CD4-positive, alpha-beta T cell treated with Interleukin-17A for 1 hour (primary cell): Measurements from ENCODE around the gene POU2AF1.

Experiments used
- DNase-seq: peaks from one replicate; pipeline ENCODE4 v3.0.0-alpha.2; 2020

POU2AF1 gene

GRCh38 chr11:111384494-111384893, 5.4 kb upstream of the POU2AF1 start:
- DNase-seq = no peak

- DNase-seq = no peak
Measured at GRCh38 chr11:111382451-111382850, 3.4 kb upstream of the POU2AF1 start.

- DNase-seq = no peak
Measured at GRCh38 chr11:111379602-111380136, 594 bp upstream of the POU2AF1 start.

GRCh38 chr11:111378185-111378860, 752 bp downstream of the POU2AF1 start:
- DNase-seq = no peak

GRCh38 chr11:111376181-111376871, 2.7 kb downstream of the POU2AF1 start:
- no peak for DNase-seq

GRCh38 chr11:111373590-111373989, 5.5 kb downstream of the POU2AF1 start:
- DNase-seq = no peak

GRCh38 chr11:111372538-111372937, 6.5 kb downstream of the POU2AF1 start:
- no peak for DNase-seq

GRCh38 chr11:111370902-111371578, 8.0 kb downstream of the POU2AF1 start:
- DNase-seq = no peak

- no peak for DNase-seq
Measured at GRCh38 chr11:111370270-111370901, 8.7 kb downstream of the POU2AF1 start.

- no peak for DNase-seq
Measured at GRCh38 chr11:111368285-111368560, 10.9 kb downstream of the POU2AF1 start.

GRCh38 chr11:111367411-111368284, 11.4 kb downstream of the POU2AF1 start:
- no peak for DNase-seq

GRCh38 chr11:111366560-111367410, 12.3 kb downstream of the POU2AF1 start:
- DNase-seq = no peak

GRCh38 chr11:111365722-111366559, 13.1 kb downstream of the POU2AF1 start:
- no peak for DNase-seq

- no peak for DNase-seq
Measured at GRCh38 chr11:111364503-111364902, 14.6 kb downstream of the POU2AF1 start.

- DNase-seq = no peak
Measured at GRCh38 chr11:111363985-111364384, 15.1 kb downstream of the POU2AF1 start.

- DNase-seq = no peak
Measured at GRCh38 chr11:111362887-111363411, 16.1 kb downstream of the POU2AF1 start.

GRCh38 chr11:111361874-111362273, 17.2 kb downstream of the POU2AF1 start:
- no peak for DNase-seq

- DNase-seq = no peak
Measured at GRCh38 chr11:111361052-111361801, 17.8 kb downstream of the POU2AF1 start.
